ENCODE results near the gene BMP8A.
"Not testable (repeated sequence)": the region's sequence is repeated elsewhere in the genome, so short reads cannot be mapped to it uniquely, and the experiment has no call there.

Gene BMP8A

GRCh38 chr1:39508266-39508665 lies 16.8 kb downstream of the BMP8A start:
- no peak for DNase-seq

GRCh38 chr1:39508857-39509305 lies 17.4 kb downstream of the BMP8A start:
- DNase-seq: no peak

- no peak for DNase-seq
Measured at GRCh38 chr1:39509360-39510009, 18.0 kb downstream of the BMP8A start.

DNA sequence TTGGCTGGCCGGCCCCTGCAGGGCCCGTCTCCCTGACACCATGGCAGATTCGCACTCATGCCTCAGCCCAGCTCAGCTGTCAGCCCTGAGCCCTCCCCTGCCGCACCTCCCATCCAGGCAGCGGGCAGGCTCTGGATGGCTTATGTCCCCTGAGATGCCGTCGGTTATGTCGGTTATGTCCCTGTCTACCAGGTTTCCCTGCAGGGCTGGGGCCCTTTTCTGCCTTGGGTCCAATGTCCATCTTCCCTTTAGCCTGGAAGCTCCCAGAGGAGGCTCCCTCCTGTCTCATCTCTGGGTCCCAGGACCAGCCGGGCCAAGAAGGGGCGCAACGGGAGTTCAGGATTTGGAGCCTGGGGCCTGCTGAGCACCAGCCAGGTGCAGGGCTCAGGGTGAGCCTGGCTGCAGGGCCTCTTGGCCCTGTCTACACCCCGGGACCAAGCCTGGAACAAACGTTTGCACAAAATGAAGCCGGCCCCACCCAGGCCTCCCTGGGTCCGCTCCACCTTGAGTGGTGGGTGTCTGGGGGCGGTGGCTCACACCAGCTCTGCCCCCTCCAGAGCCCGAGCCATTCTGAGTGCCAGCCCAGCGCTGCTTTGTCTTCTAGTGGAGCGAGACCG lies 19.2 kb downstream of the BMP8A start:
- DNase-seq: not testable (repeated sequence)

- not testable (repeated sequence) for DNase-seq
Measured at GRCh38 chr1:39511477-39511876, 20.0 kb downstream of the BMP8A start.

DNA sequence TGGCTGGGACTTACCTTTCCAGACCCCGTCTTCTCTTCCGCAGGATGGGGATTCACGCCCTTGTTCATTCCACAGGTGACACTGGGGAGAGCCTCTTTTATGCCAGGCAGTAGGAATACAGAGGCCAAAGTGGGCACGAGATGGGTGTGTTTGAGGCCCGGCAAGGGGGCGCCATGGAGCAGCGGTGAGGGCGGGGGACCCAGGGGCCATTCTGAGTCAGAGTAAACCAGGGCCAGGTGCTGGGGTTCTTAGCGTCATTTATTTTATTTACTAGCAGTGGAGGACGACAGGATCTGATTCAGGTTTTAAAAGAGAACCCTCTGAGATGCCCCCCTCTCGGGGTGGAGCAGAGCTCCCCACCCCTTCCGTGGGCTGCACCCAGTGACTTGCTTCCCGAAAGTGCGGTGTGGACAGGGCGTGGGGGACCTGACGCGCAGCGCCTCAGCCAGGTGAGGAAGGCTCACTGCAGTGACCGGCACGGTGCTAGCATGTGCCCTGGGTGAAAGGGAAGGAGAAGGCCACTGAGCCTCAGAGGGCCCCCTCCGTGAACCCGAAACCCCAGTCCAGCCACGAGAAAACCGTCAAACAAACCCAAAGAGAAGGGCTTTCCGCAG lies 20.9 kb downstream of the BMP8A start:
- DNase-seq: not testable (repeated sequence)

GRCh38 chr1:39514710-39515124 lies 23.3 kb downstream of the BMP8A start:
- DNase-seq: not testable (repeated sequence)

DNA sequence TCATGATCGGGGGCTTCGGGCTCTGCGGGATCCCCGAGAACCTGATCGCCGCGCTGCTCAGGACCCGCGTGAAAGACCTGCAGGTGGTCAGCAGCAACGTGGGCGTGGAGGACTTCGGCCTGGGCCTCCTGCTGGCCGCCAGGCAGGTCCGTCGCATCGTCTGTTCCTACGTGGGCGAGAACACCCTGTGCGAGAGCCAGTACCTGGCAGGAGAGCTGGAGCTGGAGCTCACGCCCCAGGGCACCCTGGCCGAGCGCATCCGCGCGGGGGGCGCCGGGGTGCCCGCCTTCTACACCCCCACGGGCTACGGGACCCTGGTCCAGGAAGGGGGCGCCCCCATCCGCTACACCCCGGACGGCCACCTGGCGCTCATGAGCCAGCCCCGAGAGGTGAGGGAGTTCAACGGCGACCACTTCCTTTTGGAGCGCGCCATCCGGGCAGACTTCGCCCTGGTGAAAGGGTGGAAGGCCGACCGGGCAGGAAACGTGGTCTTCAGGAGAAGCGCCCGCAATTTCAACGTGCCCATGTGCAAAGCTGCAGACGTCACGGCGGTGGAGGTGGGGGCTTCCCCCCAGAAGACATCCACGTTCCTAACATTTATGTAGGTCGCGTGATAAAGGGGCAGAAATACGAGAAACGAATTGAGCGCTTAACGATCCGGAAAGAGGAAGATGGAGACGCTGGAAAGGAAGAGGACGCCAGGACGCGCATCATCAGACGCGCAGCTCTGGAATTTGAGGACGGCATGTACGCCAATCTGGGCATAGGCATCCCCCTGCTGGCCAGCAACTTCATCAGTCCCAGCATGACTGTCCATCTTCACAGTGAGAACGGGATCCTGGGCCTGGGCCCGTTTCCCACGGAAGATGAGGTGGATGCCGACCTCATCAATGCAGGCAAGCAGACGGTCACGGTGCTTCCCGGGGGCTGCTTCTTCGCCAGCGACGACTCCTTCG lies 24.0 kb downstream of the BMP8A start:
- not testable (repeated sequence) for DNase-seq

- DNase-seq: not testable (repeated sequence)
Measured at GRCh38 chr1:39516841-39517240, 25.4 kb downstream of the BMP8A start.

DNA sequence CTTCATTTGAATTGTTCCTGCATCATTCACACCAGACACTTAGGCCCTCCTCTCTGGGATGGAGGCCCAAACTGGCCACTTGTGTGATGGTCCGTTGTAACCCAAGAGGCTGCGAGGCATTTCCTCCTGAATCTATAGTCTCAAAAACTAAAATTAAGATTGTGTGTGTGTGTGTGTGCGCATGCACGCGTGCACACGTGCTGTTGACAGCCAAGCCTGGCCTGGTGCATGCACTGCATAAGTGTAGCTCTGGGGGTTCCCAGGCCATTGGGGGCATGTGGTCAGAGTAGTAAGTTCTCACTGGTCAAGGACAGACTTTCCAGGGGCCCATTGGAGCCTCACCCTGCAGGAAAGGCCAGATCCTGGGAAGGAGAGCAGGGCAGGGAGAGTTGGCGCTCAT lies 26.5 kb downstream of the BMP8A start:
- not testable (repeated sequence) for DNase-seq

DNA sequence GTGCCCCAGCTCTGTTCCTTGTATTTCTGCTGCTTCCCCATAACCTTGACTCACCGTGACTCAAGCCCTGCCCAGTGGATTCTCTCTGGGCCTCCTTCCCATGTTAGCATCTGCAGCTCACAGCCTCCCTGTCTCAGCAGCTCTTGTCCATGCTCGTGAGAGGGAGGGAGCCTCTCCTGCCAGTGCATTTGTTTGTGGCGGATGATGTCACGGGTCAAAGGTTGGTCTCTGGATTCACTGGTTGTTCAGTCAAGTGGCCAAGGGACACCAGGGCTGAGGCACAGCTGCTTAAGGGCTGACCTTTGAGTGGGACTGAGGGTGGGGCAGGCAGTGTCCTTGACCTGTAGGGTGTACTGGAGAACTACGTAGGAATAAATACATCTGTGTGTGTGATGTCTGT lies 27.9 kb downstream of the BMP8A start:
- not testable (repeated sequence) for DNase-seq

GRCh38 chr1:39522221-39522620 lies 30.8 kb downstream of the BMP8A start:
- not testable (repeated sequence) for DNase-seq

DNA sequence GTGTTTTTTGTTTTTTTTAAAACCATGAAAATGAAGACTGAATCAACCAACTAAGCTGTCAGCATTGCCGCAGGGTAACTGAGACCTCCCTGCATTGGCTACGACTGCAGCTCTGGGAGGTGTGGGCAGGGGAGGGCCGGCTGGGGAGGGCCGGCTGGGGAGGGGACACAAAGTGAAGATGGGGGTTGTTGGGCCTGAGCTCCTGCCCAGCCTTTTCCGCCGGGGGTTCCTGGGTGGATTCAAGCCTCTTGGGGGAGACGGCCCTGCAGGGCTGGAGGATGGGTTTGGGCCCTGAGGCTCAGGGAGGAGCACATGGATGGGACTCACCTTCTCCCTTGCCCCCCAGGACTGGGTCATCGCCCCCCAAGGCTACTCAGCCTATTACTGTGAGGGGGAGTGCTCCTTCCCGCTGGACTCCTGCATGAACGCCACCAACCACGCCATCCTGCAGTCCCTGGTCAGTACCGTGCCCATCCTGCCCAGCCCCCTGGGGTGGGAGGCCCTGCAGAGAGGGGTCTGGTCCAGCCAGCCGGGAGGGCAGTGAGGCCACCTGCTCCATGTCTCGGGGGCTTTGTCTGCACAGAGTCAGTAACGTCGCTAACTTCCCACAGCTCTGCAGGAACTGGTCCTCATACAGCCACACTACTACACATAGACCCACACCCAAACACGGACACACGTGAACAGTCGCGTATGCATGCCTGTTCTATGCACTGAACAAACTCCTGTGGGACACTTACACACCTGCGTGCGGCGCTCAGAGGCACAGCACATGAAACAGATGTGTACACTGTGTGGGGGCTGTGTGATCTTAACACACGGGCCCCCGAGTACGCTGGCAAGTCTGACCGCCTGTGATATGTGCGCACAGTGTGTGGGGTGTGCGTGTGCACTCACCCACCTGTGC lies 31.5 kb downstream of the BMP8A start:
- DNase-seq: no peak

- DNase-seq: no peak
Measured at GRCh38 chr1:39524171-39524570, 32.7 kb downstream of the BMP8A start.

- DNase-seq: no peak
Measured at GRCh38 chr1:39524591-39525365, 33.3 kb downstream of the BMP8A start.

GRCh38 chr1:39525366-39526165 lies 34.1 kb downstream of the BMP8A start:
- no peak for DNase-seq

GRCh38 chr1:39526466-39527189 lies 35.2 kb downstream of the BMP8A start:
- no peak for DNase-seq

DNA sequence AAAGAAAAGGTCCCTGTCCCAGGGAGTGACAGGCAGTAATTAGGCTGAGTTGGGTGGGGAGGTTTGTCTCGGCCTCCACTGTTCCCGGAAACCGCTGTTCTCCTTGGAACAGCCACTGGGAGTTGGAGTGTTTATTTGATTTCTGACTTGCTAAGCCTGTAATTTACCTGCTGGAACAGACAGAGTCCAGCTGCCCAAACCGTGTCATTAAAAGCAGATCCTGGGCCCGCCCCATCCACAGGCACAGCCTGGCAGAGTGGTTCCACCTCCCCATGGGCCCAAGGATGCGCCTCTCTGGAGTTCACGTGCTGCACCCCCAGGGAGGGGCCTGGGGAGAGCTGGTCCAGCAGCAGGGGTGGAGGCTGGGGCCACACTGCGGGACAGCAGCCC lies 35.7 kb downstream of the BMP8A start:
- DNase-seq: not testable (repeated sequence)

DNA sequence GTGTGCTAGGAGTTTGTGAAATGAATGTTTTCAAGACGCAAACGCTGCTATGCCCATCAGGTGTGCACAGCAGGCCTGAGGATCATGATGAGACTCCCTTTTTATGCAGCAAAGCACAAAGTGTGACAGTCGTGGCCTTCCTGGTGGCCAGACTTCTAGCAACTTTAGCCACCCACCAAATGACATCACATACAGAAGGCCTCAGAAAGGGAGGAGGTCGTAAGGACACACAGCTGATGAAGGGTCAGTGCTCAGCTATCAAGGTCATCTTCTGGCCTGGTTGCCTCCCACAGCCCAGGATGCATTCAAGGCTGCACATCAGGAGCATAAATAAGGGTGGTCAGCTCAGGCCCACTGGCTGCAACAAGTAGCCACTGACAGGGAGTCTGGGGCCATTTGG lies 36.6 kb downstream of the BMP8A start:
- no peak for DNase-seq

Data from activated CD8-positive, alpha-beta memory T cell treated with anti-CD3 and anti-CD28 coated beads, Interleukin-2, amount 50 U/mL, for 48 hours (primary cell).